Keratinocyte (primary cell): ENCODE data around the gene WNT9B. TPM values are rescaled to one million over a fixed set of nuclear protein-coding genes. Genes with fewer than 3 reads are reported as not detected.

Source experiments
- DNase-seq: peaks from one replicate; pipeline ENCODE4 v3.0.0-alpha.2; 2011; ENCODE audit warnings: low read depth, missing footprints, low spot score
- FAIRE-seq: peaks from 2 replicates; lab custom pipeline; 2011; peaks lifted over from hg19 to GRCh38; lab: Jason Lieb, UNC
- H2AFZ ChIP-seq: 2 replicates; pipeline ENCODE4 v1.6.0; 2012; ENCODE audit warnings: low read length, control low read depth, inconsistent platforms; ENCODE audit not compliant: control insufficient read depth
- H3K27ac ChIP-seq: 2 replicates; pipeline ENCODE4 v1.5.1; 2011; ENCODE audit warnings: low read length; ENCODE audit not compliant: control insufficient read depth, insufficient read depth
- H3K27me3 ChIP-seq: 3 replicates; pipeline ENCODE4 v1.6.0; 2011; ENCODE audit warnings: low read length; ENCODE audit not compliant: control insufficient read depth, insufficient read depth; ENCODE audit errors: extremely low read depth
- H3K36me3 ChIP-seq, 2 experiments: 2 replicates in 1 of 2; 3 replicates in 1 of 2; pipeline ENCODE4 v1.5.1; 2011; ENCODE audit warnings: low read length in 2 of 2, mild to moderate bottlenecking in 1 of 2; ENCODE audit not compliant: control insufficient read depth in 2 of 2, insufficient read depth in 2 of 2; ENCODE audit errors: extremely low read depth in 1 of 2
- H3K4me1 ChIP-seq: 3 replicates; pipeline ENCODE4 v1.5.1; 2011; ENCODE audit warnings: low read length; ENCODE audit not compliant: control insufficient read depth, insufficient read depth; ENCODE audit errors: extremely low read depth
- H3K4me2 ChIP-seq: 3 replicates; pipeline ENCODE4 v1.6.0; 2011; ENCODE audit warnings: low read depth, low read length; ENCODE audit not compliant: control insufficient read depth, insufficient read depth; ENCODE audit errors: extremely low read depth
- H3K4me3 ChIP-seq, 3 experiments: fragments of 200-600 bp in 1 of 3; sonication (generic) in 1 of 3; 2 replicates in 2 of 3; 3 replicates in 1 of 3; pipeline ENCODE4 v1.5.1; 2011 to 2016; ENCODE audit warnings: low read length in 3 of 3, mild to moderate bottlenecking in 3 of 3, control low read depth in 2 of 3, inconsistent platforms in 1 of 3, low read depth in 1 of 3, mixed read lengths in 1 of 3, mixed run types in 1 of 3, moderate library complexity in 1 of 3; ENCODE audit not compliant: control insufficient read depth in 2 of 3, insufficient read depth in 2 of 3; ENCODE audit errors: extremely low read depth in 1 of 3
- H3K79me2 ChIP-seq: 2 replicates; pipeline ENCODE4 v1.6.0; 2012; ENCODE audit warnings: low read length; ENCODE audit not compliant: control insufficient read depth, insufficient read depth
- H3K9ac ChIP-seq: 3 replicates; pipeline ENCODE4 v1.6.0; 2011; ENCODE audit warnings: low read length; ENCODE audit not compliant: control insufficient read depth, insufficient read depth; ENCODE audit errors: extremely low read depth
- H3K9me1 ChIP-seq: 3 replicates; pipeline ENCODE4 v1.6.0; 2011; ENCODE audit warnings: low read length; ENCODE audit not compliant: control insufficient read depth, insufficient read depth; ENCODE audit errors: extremely low read depth
- H3K9me3 ChIP-seq: 2 replicates; pipeline ENCODE4 v1.5.1; 2012; ENCODE audit warnings: low read depth, low read length; ENCODE audit not compliant: control insufficient read depth
- H4K20me1 ChIP-seq: 3 replicates; pipeline ENCODE4 v1.6.0; 2011; ENCODE audit warnings: low read length; ENCODE audit not compliant: control insufficient read depth, insufficient read depth; ENCODE audit errors: extremely low read depth
- CTCF ChIP-seq, 3 experiments: IDR thresholded peaks in 1 of 3; conservative IDR thresholded peaks in 1 of 3; optimal IDR thresholded peaks in 1 of 3; 2 replicates in 2 of 3; 3 replicates in 1 of 3; pipeline versions ENCODE3 to v1.5.1; 2011; ENCODE audit warnings: low read length in 3 of 3, mild to moderate bottlenecking in 3 of 3, moderate library complexity in 2 of 3, control low read depth in 1 of 3, inconsistent platforms in 1 of 3; ENCODE audit not compliant: insufficient read depth in 2 of 3; ENCODE audit errors: extremely low read depth in 1 of 3
- EZH2 ChIP-seq: IDR thresholded peaks from one replicate; pipeline ENCODE4 v1.6.1; 2012; ENCODE audit warnings: inconsistent platforms, mild to moderate bottlenecking, low read length, moderate library complexity
- dilution Hi-C: fragments of 300-500 bp; cut with MboI; formaldehyde crosslinking; loops from one replicate; pipeline ENCODE4 v1.7.0; 2020; ENCODE audit warnings: low sequenced_read_pairs; ENCODE audit not compliant: extremely low pct_ligation_motif_present
- polyA minus RNA-seq, 3 experiments: library from RNA; depleted of rRNA, polyadenylated mRNA; stranded (reverse); fragments of >200 nt; gene quantifications; 1 replicate in 1 of 3; 2 replicates in 1 of 3; 3 replicates in 1 of 3; pipeline ENCODE4 v1.2.3, GENCODE V29; 2011
- polyA plus RNA-seq, 5 experiments: library from polyadenylated mRNA; depleted of rRNA in 3 of 5; stranded (reverse) in 3 of 5; stranded (forward) in 1 of 5; unstranded in 1 of 5; fragments of >200 nt; gene quantifications; 1 replicate in 1 of 5; 2 replicates in 3 of 5; 3 replicates in 1 of 5; pipeline versions ENCODE4 v1.2.1 to v1.2.3, GENCODE V29; 2011 to 2012; ENCODE audit warnings: missing spikeins in 2 of 5, low read depth in 1 of 5, low replicate concordance in 1 of 5

The WNT9B gene
- polyA plus RNA-seq (0.12 TPM in 1 of 3 replicates, not detected in the others), polyA minus RNA-seq (not detected in 3 replicates)
- not detected for polyA plus RNA-seq (2011; ENCODE audit: low read depth)
- not detected in 2 replicates for polyA plus RNA-seq (2011; cell fraction: cytosol; rRNA removed)
- polyA plus RNA-seq (2011; cell fraction: nucleus; rRNA removed), result not detected in 2 replicates
- not detected in 2 replicates for polyA plus RNA-seq (2012; ENCODE audit: low replicate concordance)
- not detected for polyA minus RNA-seq (2011; cell fraction: cytosol; rRNA and poly(A)+ RNA removed)
- polyA minus RNA-seq (2011; cell fraction: nucleus; rRNA and poly(A)+ RNA removed), result not detected in 2 replicates

- peak within 1 kb of the TSS; percentile 50 for H3K4me2 ChIP-seq
- dilution Hi-C loops, result no loop called here
- no peak within 1 kb of the TSS for H3K27ac ChIP-seq
- H2AFZ ChIP-seq, result peak within 1 kb of the TSS; percentile 23
- DNase-seq (no peak), FAIRE-seq (no peak)
- no peaks in the 10 kb centered on the region for H3K36me3 ChIP-seq
- TF ChIP-seq CTCF (optimal IDR thresholded peaks at IDR 0.05 in 1 of 3, IDR thresholded peaks at IDR 0.05 in 1 of 3, conservative IDR thresholded peaks at IDR 0.05 in 1 of 3; ENCODE audit: extremely low read depth in 1 of 3, insufficient read depth in 2 of 3, low read length in 3 of 3), result peak in 1 of 3 experiments; percentile 22
- TF ChIP-seq EZH2, result peak; percentile 17
- peaks cover 40% of the 10 kb centered on the region for H3K27me3 ChIP-seq
- peaks cover 2% of the 10 kb centered on the region for H4K20me1 ChIP-seq
- H3K9ac ChIP-seq, result no peak within 1 kb of the TSS
- peak within 1 kb of the TSS; percentile 25 to 55 (median 36) for H3K4me3 ChIP-seq
- H3K9me1 ChIP-seq, result no peaks in the 10 kb centered on the region
- H3K79me2 ChIP-seq, result no peaks in the 10 kb centered on the region
- H3K9me3 ChIP-seq, result no peaks in the 10 kb centered on the region
- H3K4me1 ChIP-seq, result no peaks in the 10 kb centered on the region
These were observed at the start of gene WNT9B for GRCh38 chr17:46851029-46851741. Gene WNT9B (plus strand): TSS chr17:46851583. CDS start chr17:46851639, 56 bp downstream.

- Histone ChIP-seq H2AFZ (no peak overlapping the region), H3K9ac (no peak overlapping the region), H3K9me1 (no peaks in the 10 kb centered on the region), H3K27ac (no peak overlapping the region), H3K4me3 (no peak overlapping the region), H3K27me3 (no peaks in the 10 kb centered on the region), H4K20me1 (no peaks in the 10 kb centered on the region), H3K79me2 (no peaks in the 10 kb centered on the region), H3K4me1 (no peaks in the 10 kb centered on the region), H3K9me3 (no peaks in the 10 kb centered on the region), H3K4me2 (no peak overlapping the region), H3K36me3 (no peaks in the 10 kb centered on the region)
- TF ChIP-seq CTCF (optimal IDR thresholded peaks at IDR 0.05 in 1 of 3, IDR thresholded peaks at IDR 0.05 in 1 of 3, conservative IDR thresholded peaks at IDR 0.05 in 1 of 3; ENCODE audit: extremely low read depth in 1 of 3, insufficient read depth in 2 of 3, low read length in 3 of 3), result no peak
- no peak for TF ChIP-seq EZH2
- dilution Hi-C loops, result no loop called here
- DNase-seq (no peak), FAIRE-seq (no peak)
These were observed 48.6 kb upstream of the WNT9B start for GRCh38 chr17:46802800-46803199.
